Measurements from ENCODE around the gene TIMP2.

Gene TIMP2

GRCh38 chr17:78898947-78899346, 26.2 kb downstream of the TIMP2 start:
- Histone ChIP-seq H3K4me3 (ENCODE audit: low read length) (no peak overlapping the region), H3K4me1 (ENCODE audit: control insufficient read depth, low read length) (no peaks in the 10 kb centered on the region), H3K4me2 (ENCODE audit: low read length) (no peak overlapping the region), H3K36me3 (ENCODE audit: control insufficient read depth, low read length) (no peaks in the 10 kb centered on the region), H3K9me2 (replicated peaks; ENCODE audit: control insufficient read depth, low read length) (no peaks in the 10 kb centered on the region), H3K27ac (ENCODE audit: low read depth, low read length) (no peak overlapping the region), H3F3A (ENCODE audit: control insufficient read depth, insufficient read depth) (no peaks in the 10 kb centered on the region), H3K79me2 (ENCODE audit: control insufficient read depth, low read length) (no peaks in the 10 kb centered on the region), H4K20me1 (ENCODE audit: control insufficient read depth, insufficient read depth, low read depth, low read length) (no peaks in the 10 kb centered on the region), H3K27me3 (ENCODE audit: control insufficient read depth, low read length) (peaks cover 9% of the 10 kb centered on the region; the same call in 1 of the 2 replicates), H3K9me3 (ENCODE audit: control insufficient read depth, insufficient read depth, low read length) (no peaks in the 10 kb centered on the region)
- TF ChIP-seq CTCF (IDR thresholded peaks at IDR 0.05; ENCODE audit: low read depth, low read length, poor library complexity, severe bottlenecking) (no peak), EZH2phosphoT487 (IDR thresholded peaks at IDR 0.05; ENCODE audit: borderline replicate concordance, low read length) (no peak)

- Histone ChIP-seq H3K79me2 (ENCODE audit: control insufficient read depth, low read length) (no peaks in the 10 kb centered on the region), H4K20me1 (ENCODE audit: control insufficient read depth, insufficient read depth, low read depth, low read length) (no peaks in the 10 kb centered on the region), H3K27ac (ENCODE audit: low read depth, low read length) (no peak overlapping the region), H3K4me3 (ENCODE audit: low read length) (no peak overlapping the region), H3K27me3 (ENCODE audit: control insufficient read depth, low read length) (peaks cover 9% of the 10 kb centered on the region; the same call in 1 of the 2 replicates), H3K9me3 (ENCODE audit: control insufficient read depth, insufficient read depth, low read length) (no peaks in the 10 kb centered on the region), H3K4me1 (ENCODE audit: control insufficient read depth, low read length) (no peaks in the 10 kb centered on the region), H3K9me2 (replicated peaks; ENCODE audit: control insufficient read depth, low read length) (no peaks in the 10 kb centered on the region), H3K36me3 (ENCODE audit: control insufficient read depth, low read length) (no peaks in the 10 kb centered on the region), H3F3A (ENCODE audit: control insufficient read depth, insufficient read depth) (no peaks in the 10 kb centered on the region), H3K4me2 (ENCODE audit: low read length) (no peak overlapping the region)
- TF ChIP-seq CTCF (IDR thresholded peaks at IDR 0.05; ENCODE audit: low read depth, low read length, poor library complexity, severe bottlenecking) (no peak), EZH2phosphoT487 (IDR thresholded peaks at IDR 0.05; ENCODE audit: borderline replicate concordance, low read length) (no peak)
Measured at GRCh38 chr17:78898075-78898836, 26.9 kb downstream of the TIMP2 start.

- H4K20me1 ChIP-seq (ENCODE audit: control insufficient read depth, insufficient read depth, low read depth, low read length): no peaks in the 10 kb centered on the region
- no peaks in the 10 kb centered on the region for H3K9me2 ChIP-seq (replicated peaks; ENCODE audit: control insufficient read depth, low read length)
- no peaks in the 10 kb centered on the region for H3K4me1 ChIP-seq (ENCODE audit: control insufficient read depth, low read length)
- H3K79me2 ChIP-seq (ENCODE audit: control insufficient read depth, low read length): no peaks in the 10 kb centered on the region
- no peak overlapping the region for H3K4me3 ChIP-seq (ENCODE audit: low read length)
- no peaks in the 10 kb centered on the region for H3K9me3 ChIP-seq (ENCODE audit: control insufficient read depth, insufficient read depth, low read length)
- no peaks in the 10 kb centered on the region for H3F3A ChIP-seq (ENCODE audit: control insufficient read depth, insufficient read depth)
- H3K27ac ChIP-seq (ENCODE audit: low read depth, low read length): no peak overlapping the region
- H3K4me2 ChIP-seq (ENCODE audit: low read length): no peak overlapping the region
- no peaks in the 10 kb centered on the region for H3K36me3 ChIP-seq (ENCODE audit: control insufficient read depth, low read length)
- H3K27me3 ChIP-seq (ENCODE audit: control insufficient read depth, low read length): peaks cover 8% of the 10 kb centered on the region; the same call in 1 of the 2 replicates
- TF ChIP-seq EZH2phosphoT487 (IDR thresholded peaks at IDR 0.05; ENCODE audit: borderline replicate concordance, low read length) (no peak), CTCF (IDR thresholded peaks at IDR 0.05; ENCODE audit: low read depth, low read length, poor library complexity, severe bottlenecking) (no peak)
Measured at GRCh38 chr17:78897664-78898047, 27.5 kb downstream of the TIMP2 start.

Data from DOHH2 (cell line).